ENCODE measurements around the gene RANBP1.

DNA sequence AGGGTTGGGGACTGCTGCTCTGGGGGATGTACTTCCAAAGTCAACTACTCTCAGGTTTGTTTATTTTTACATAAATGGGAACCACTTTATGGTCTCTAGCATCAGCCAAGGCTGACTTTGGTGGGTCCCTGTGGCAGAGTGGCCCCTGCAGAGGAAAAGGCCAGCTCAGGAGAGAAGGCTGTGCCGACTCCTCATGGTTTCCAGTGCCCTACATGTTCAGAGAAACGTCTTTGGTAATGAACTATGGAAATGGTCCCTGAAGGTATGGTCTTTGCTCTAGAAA, 12.7 kb downstream of the RANBP1 start:
- TF ChIP-seq, protein P1, sequence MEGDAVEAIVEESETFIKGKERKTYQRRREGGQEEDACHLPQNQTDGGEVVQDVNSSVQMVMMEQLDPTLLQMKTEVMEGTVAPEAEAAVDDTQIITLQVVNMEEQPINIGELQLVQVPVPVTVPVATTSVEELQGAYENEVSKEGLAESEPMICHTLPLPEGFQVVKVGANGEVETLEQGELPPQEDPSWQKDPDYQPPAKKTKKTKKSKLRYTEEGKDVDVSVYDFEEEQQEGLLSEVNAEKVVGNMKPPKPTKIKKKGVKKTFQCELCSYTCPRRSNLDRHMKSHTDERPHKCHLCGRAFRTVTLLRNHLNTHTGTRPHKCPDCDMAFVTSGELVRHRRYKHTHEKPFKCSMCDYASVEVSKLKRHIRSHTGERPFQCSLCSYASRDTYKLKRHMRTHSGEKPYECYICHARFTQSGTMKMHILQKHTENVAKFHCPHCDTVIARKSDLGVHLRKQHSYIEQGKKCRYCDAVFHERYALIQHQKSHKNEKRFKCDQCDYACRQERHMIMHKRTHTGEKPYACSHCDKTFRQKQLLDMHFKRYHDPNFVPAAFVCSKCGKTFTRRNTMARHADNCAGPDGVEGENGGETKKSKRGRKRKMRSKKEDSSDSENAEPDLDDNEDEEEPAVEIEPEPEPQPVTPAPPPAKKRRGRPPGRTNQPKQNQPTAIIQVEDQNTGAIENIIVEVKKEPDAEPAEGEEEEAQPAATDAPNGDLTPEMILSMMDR (IDR thresholded peaks at IDR 0.05), result no peak
- no peak for TF ChIP-seq POLR2AphosphoS5 (IDR thresholded peaks at IDR 0.05)
